Activated T-cell treated with anti-CD3 and anti-CD28 coated beads, Interleukin-2, amount 50 U/mL, for 4 hours (primary cell): ENCODE results near the gene ITPR3. TPM values are rescaled to one million over a fixed set of nuclear protein-coding genes. Genes with fewer than 3 reads are reported as not detected.
A peak's percentile ranks its signal among the peaks of the same experiment; 100 is the strongest.

Experiments used
- ATAC-seq, 2 donors: fragments of 200-7000 bp; cut with Tn5 transposase; one replicate each; pipeline ENCODE4 v1.10.0; 2021
- DNase-seq: peaks from one replicate; pipeline ENCODE4 v3.0.0-alpha.2; 2020
- H3K27me3 Mint-ChIP-seq: one replicate; pipeline ENCODE4 v1.8.0; 2021; ENCODE audit warnings: low read depth, mixed read lengths
- H3K36me3 Mint-ChIP-seq: one replicate; pipeline ENCODE4 v1.8.0; 2022; ENCODE audit warnings: mixed read lengths; ENCODE audit not compliant: insufficient read depth
- H3K4me1 Mint-ChIP-seq: one replicate; pipeline ENCODE4 v1.8.0; 2021; ENCODE audit warnings: low read depth, mixed read lengths
- H3K4me3 Mint-ChIP-seq: one replicate; pipeline ENCODE4 v1.8.0; 2021; ENCODE audit warnings: mild to moderate bottlenecking, moderate library complexity, mixed read lengths
- H3K9me3 Mint-ChIP-seq: one replicate; pipeline ENCODE4 v1.8.0; 2021; ENCODE audit warnings: mixed read lengths
- total RNA-seq, 3 donors: library from RNA; stranded (reverse); gene quantifications; one replicate each; pipeline ENCODE4 v1.2.1, GENCODE V29; 2021

The ITPR3 gene
- total RNA-seq, 3 donors from 2014 or later: 34.6 to 37.2 (median 35.5) TPM

- H3K27me3 Mint-ChIP-seq: no peaks in the 10 kb centered on the region
- ATAC-seq: peak; percentile 52 to 64
- peaks cover 22% of the 10 kb centered on the region for H3K4me1 Mint-ChIP-seq
- H3K4me3 Mint-ChIP-seq: no peak overlapping the region
- no peaks in the 10 kb centered on the region for H3K9me3 Mint-ChIP-seq
- no peak for DNase-seq
- peaks cover 19% of the 10 kb centered on the region for H3K36me3 Mint-ChIP-seq
These were observed 81.3 kb downstream of the ITPR3 start for GRCh38 chr6:33702345-33702977.

- H3K9me3 Mint-ChIP-seq: no peaks in the 10 kb centered on the region
- H3K4me1 Mint-ChIP-seq: peaks cover 24% of the 10 kb centered on the region
- no peaks in the 10 kb centered on the region for H3K27me3 Mint-ChIP-seq
- no peak for ATAC-seq
- no peak overlapping the region for H3K4me3 Mint-ChIP-seq
- DNase-seq: no peak
- H3K36me3 Mint-ChIP-seq: peaks cover 26% of the 10 kb centered on the region
These were observed 83.3 kb downstream of the ITPR3 start for GRCh38 chr6:33704215-33705066.

GRCh38 chr6:33705268-33705885 is 84.3 kb downstream of the ITPR3 start:
- Mint-ChIP-seq H3K36me3 (peaks cover 32% of the 10 kb centered on the region), H3K4me3 (no peak overlapping the region), H3K9me3 (no peaks in the 10 kb centered on the region), H3K27me3 (no peaks in the 10 kb centered on the region), H3K4me1 (peaks cover 27% of the 10 kb centered on the region)
- DNase-seq (no peak), ATAC-seq (no peak)

GRCh38 chr6:33705955-33706725 is 85.0 kb downstream of the ITPR3 start:
- Mint-ChIP-seq H3K36me3 (peaks cover 34% of the 10 kb centered on the region), H3K9me3 (no peaks in the 10 kb centered on the region), H3K27me3 (no peaks in the 10 kb centered on the region), H3K4me1 (peaks cover 31% of the 10 kb centered on the region), H3K4me3 (no peak overlapping the region)
- no peak for ATAC-seq
- no peak for DNase-seq

GRCh38 chr6:33707771-33708170 is 86.6 kb downstream of the ITPR3 start:
- Mint-ChIP-seq H3K4me1 (peaks cover 35% of the 10 kb centered on the region), H3K36me3 (peaks cover 31% of the 10 kb centered on the region), H3K27me3 (no peaks in the 10 kb centered on the region), H3K4me3 (no peak overlapping the region), H3K9me3 (no peaks in the 10 kb centered on the region)
- DNase-seq (no peak), ATAC-seq (no peak)

- Mint-ChIP-seq H3K9me3 (no peaks in the 10 kb centered on the region), H3K4me3 (no peak overlapping the region)
These were observed 87.5 kb downstream of the ITPR3 start for GRCh38 chr6:33708516-33709204.

GRCh38 chr6:33709605-33710295 is 88.6 kb downstream of the ITPR3 start:
- Mint-ChIP-seq H3K4me3 (peak overlapping the region; percentile 98), H3K36me3 (peaks cover 26% of the 10 kb centered on the region), H3K27me3 (no peaks in the 10 kb centered on the region), H3K4me1 (peaks cover 35% of the 10 kb centered on the region), H3K9me3 (no peaks in the 10 kb centered on the region)
- ATAC-seq (no peak), DNase-seq (no peak)

More at GRCh38 chr6:33708516-33709204, 87.5 kb downstream of the ITPR3 start:
- peaks cover 30% of the 10 kb centered on the region for H3K36me3 Mint-ChIP-seq
- H3K27me3 Mint-ChIP-seq: no peaks in the 10 kb centered on the region
- ATAC-seq (no peak), DNase-seq (no peak)
- peaks cover 35% of the 10 kb centered on the region for H3K4me1 Mint-ChIP-seq

- H3K4me1 Mint-ChIP-seq: peaks cover 35% of the 10 kb centered on the region
- H3K36me3 Mint-ChIP-seq: peaks cover 26% of the 10 kb centered on the region
- H3K9me3 Mint-ChIP-seq: no peaks in the 10 kb centered on the region
- no peaks in the 10 kb centered on the region for H3K27me3 Mint-ChIP-seq
- ATAC-seq (peak; percentile 1 to 5), DNase-seq (no peak)
- peak overlapping the region; percentile 98 for H3K4me3 Mint-ChIP-seq
These were observed 89.4 kb downstream of the ITPR3 start for GRCh38 chr6:33710296-33711121.

GRCh38 chr6:33711140-33712129 is 90.3 kb downstream of the ITPR3 start, which contains the start of gene UQCC2:
TSS of gene UQCC2 (minus strand) at chr6:33711700. CDS start at chr6:33711686, 14 bp downstream.
- no peaks in the 10 kb centered on the region for H3K27me3 Mint-ChIP-seq
- H3K9me3 Mint-ChIP-seq: no peaks in the 10 kb centered on the region
- DNase-seq (peak; percentile 97), ATAC-seq (peak; percentile 96 to 97)
- H3K4me1 Mint-ChIP-seq: peaks cover 35% of the 10 kb centered on the region
- H3K4me3 Mint-ChIP-seq: peak within 1 kb of the TSS; percentile 98
- peaks cover 26% of the 10 kb centered on the region for H3K36me3 Mint-ChIP-seq

- no peaks in the 10 kb centered on the region for H3K27me3 Mint-ChIP-seq
- DNase-seq: no peak
- no peak for ATAC-seq
- peaks cover 22% of the 10 kb centered on the region for H3K36me3 Mint-ChIP-seq
- no peak overlapping the region for H3K4me3 Mint-ChIP-seq
- H3K9me3 Mint-ChIP-seq: no peaks in the 10 kb centered on the region
- peaks cover 31% of the 10 kb centered on the region for H3K4me1 Mint-ChIP-seq
These were observed 91.8 kb downstream of the ITPR3 start for GRCh38 chr6:33712914-33713313.

GRCh38 chr6:33713786-33714185 is 92.7 kb downstream of the ITPR3 start:
- DNase-seq (no peak), ATAC-seq (no peak)
- H3K4me1 Mint-ChIP-seq: peaks cover 27% of the 10 kb centered on the region
- H3K27me3 Mint-ChIP-seq: no peaks in the 10 kb centered on the region
- no peak overlapping the region for H3K4me3 Mint-ChIP-seq
- no peaks in the 10 kb centered on the region for H3K9me3 Mint-ChIP-seq
- peaks cover 18% of the 10 kb centered on the region for H3K36me3 Mint-ChIP-seq
